BJ (cell line): ENCODE measurements around the gene PAK5. TPM values are rescaled to one million over a fixed set of nuclear protein-coding genes. Genes with fewer than 3 reads are reported as not detected.

Source experiments
- CTCF ChIA-PET: fragments of 350-600 bp; formaldehyde crosslinking; extraction: SDS; loops from one replicate; lab custom pipeline; 2021; ENCODE audit warnings: antibody characterized with exemption, inconsistent platforms; lab: Yijun Ruan, JAX
- POLR2A ChIA-PET: fragments of 300-600 bp; sonication (Branson Sonifier 250); formaldehyde crosslinking; extraction: SDS; loops from one replicate; lab custom pipeline; 2021; ENCODE audit warnings: antibody characterized with exemption; lab: Charles Lee
- DNase-seq: peaks from one replicate; pipeline ENCODE4 v3.0.0-alpha.2; 2011; ENCODE audit warnings: low read depth
- H3K27me3 ChIP-seq: 2 replicates; pipeline ENCODE4 v1.6.0; 2011; ENCODE audit warnings: low read length; ENCODE audit not compliant: control insufficient read depth, insufficient read depth
- H3K36me3 ChIP-seq: 2 replicates; pipeline ENCODE4 v1.5.1; 2011; ENCODE audit warnings: low read length; ENCODE audit not compliant: control insufficient read depth, insufficient read depth
- H3K4me3 ChIP-seq: 2 replicates; pipeline ENCODE4 v1.5.1; 2011; ENCODE audit warnings: low read depth, mild to moderate bottlenecking, control low read depth, low read length
- CTCF ChIP-seq: IDR thresholded peaks from 2 replicates; pipeline ENCODE4 v1.5.1; 2011; ENCODE audit warnings: low read depth, mild to moderate bottlenecking, control low read depth, inconsistent platforms, low read length, moderate library complexity; ENCODE audit not compliant: insufficient read depth
- polyA plus RNA-seq: library from polyadenylated mRNA; depleted of rRNA; stranded (reverse); fragments of >200 nt; gene quantifications from 2 replicates; pipeline ENCODE4 v1.2.3, GENCODE V29; 2011

Gene PAK5
- polyA plus RNA-seq, 1 experiment: not detected

- no peak for TF ChIP-seq CTCF
Measured at GRCh38 chr20:9815632-9816031, 23.2 kb downstream of the PAK5 start.

DNA sequence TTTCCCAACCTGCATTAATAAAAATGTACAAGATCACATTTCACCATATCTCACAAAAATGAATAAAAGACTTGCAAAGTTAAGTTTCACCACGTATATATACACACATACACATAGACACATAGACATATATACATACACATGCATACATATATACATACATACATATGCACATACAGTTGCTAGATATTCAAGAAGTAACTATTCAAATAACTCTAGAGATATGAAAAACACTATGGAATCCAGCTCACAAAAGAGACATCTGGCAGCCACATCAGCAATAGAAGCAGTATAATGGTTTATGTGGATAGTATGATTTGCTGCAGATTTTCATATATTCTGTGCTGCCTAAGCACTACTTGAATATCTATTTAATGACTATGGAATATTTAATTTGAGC, 28.1 kb downstream of the PAK5 start:
- DNase-seq: no peak
- H3K27me3 ChIP-seq: no peaks in the 10 kb centered on the region
- CTCF ChIA-PET: no interaction called here
- no peaks in the 10 kb centered on the region for H3K36me3 ChIP-seq
- no peak overlapping the region for H3K4me3 ChIP-seq
- TF ChIP-seq CTCF: no peak
- POLR2A ChIA-PET: no interaction called here

More at GRCh38 chr20:9815632-9816031, 23.2 kb downstream of the PAK5 start:
- POLR2A ChIA-PET: no interaction called here
- H3K36me3 ChIP-seq: no peaks in the 10 kb centered on the region
- no peak overlapping the region for H3K4me3 ChIP-seq
- DNase-seq: no peak
- no peaks in the 10 kb centered on the region for H3K27me3 ChIP-seq
- CTCF ChIA-PET: no interaction called here

DNA sequence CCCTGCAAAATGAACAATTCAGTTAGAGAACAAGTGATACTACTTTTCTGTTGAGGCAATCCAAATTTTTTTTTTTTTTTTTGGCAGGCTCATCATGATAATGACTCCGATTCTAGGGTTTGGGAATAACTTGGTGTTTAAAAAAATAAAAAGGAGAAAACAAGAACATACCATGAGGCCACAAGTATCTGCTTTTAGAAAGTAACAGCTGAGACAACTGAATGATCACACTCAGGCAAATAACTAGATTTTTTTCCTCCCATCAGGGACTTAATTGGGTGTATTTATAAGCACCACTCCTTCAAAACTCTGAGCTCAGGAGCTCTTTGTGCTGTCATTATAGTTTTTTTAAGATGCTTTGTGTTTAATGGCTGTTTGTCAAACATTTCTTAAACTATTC, 29.6 kb downstream of the PAK5 start:
- Histone ChIP-seq H3K36me3 (no peaks in the 10 kb centered on the region), H3K27me3 (no peaks in the 10 kb centered on the region), H3K4me3 (no peak overlapping the region)
- no peak for DNase-seq
- ChIA-PET POLR2A (no interaction called here), CTCF (no interaction called here)
- no peak for TF ChIP-seq CTCF

DNA sequence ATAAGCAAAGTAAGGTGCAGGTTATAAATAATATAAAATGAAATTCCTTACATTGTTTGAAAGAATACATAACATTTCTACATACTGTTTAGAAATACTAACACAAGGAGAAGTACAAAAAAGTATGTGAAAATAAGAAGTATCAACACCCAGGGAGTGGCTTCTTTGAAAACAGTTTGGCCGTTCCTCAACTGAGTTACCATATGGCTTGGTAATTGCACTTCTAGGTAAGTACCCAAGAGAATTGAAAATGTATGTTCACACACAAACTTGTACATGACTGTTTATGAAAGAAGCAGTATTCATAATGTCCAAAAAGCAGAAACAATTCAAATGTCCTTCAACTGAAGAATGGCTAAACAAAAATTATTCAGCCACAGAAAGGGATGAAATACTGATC, 30.7 kb downstream of the PAK5 start:
- TF ChIP-seq CTCF: no peak
- DNase-seq: no peak
- H3K4me3 ChIP-seq: no peak overlapping the region
- no peaks in the 10 kb centered on the region for H3K36me3 ChIP-seq
- no peaks in the 10 kb centered on the region for H3K27me3 ChIP-seq
- ChIA-PET POLR2A (no interaction called here), CTCF (no interaction called here)

GRCh38 chr20:9807136-9807535, 31.7 kb downstream of the PAK5 start:
- CTCF ChIA-PET: no interaction called here
- no peak for TF ChIP-seq CTCF
- H3K27me3 ChIP-seq: no peaks in the 10 kb centered on the region
- H3K4me3 ChIP-seq: no peak overlapping the region
- no peaks in the 10 kb centered on the region for H3K36me3 ChIP-seq
- POLR2A ChIA-PET: no interaction called here
- no peak for DNase-seq
